Erythroblast (primary cell): Measurements from ENCODE around the gene ELOVL1.

ENCODE experiments used
- DNase-seq, 2 experiments: peaks; one replicate each; lab custom pipeline; 2025; lab: John Stamatoyannopoulos, UW
- GATA1 ChIP-seq: IDR thresholded peaks from 2 replicates; pipeline ENCODE4 v1.6.1; 2011; ENCODE audit warnings: low read depth, mild to moderate bottlenecking, control low read depth, low read length, moderate library complexity
- POLR2A ChIP-seq: IDR thresholded peaks from 2 replicates; pipeline ENCODE4 v1.6.1; 2011; ENCODE audit warnings: mild to moderate bottlenecking, low read length

Gene ELOVL1

DNA sequence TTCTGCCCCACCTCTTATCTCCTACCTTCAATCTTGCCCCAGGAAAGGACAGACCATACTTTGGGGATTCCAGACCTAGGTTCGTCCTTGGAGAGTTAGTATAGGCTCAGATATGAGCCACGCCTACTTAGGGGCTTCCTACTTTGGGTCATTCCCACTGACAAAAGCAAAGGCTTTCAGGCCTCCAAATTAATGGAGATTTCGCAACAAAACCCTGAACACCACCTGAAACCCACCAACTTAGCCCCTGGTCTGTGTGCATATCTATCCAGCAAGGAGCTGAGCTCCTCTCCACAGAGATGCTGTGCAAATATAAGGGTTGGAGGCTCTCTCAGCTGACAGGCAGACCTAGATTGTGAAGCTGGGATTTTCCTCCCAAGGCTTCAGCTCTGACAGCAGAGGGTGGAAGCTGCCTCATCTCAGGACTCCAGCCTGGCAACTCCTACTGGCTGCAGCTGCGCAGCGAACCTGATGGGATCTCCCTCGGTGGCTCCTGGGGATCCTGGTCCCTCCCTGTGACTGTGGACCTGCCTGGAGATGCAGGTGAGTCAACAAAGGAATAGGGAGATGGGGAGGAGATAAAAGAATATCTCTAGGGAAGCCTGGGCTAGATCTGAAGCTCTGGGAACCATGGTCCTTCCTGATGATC lies 28.1 kb downstream of the ELOVL1 start:
- no peak for TF ChIP-seq POLR2A
- TF ChIP-seq GATA1, result no peak
- no peak for DNase-seq

GRCh38 chr1:43338001-43338400 lies 29.8 kb downstream of the ELOVL1 start:
- TF ChIP-seq GATA1 (no peak), POLR2A (no peak)
- DNase-seq, result no peak

GRCh38 chr1:43337588-43337987 lies 30.2 kb downstream of the ELOVL1 start, which contains the start of gene MPL:
MPL (plus strand) TSS chr1:43337818; CDS start chr1:43337849, 31 bp downstream.
- DNase-seq, result no peak
- TF ChIP-seq POLR2A (no peak), GATA1 (no peak)

DNA sequence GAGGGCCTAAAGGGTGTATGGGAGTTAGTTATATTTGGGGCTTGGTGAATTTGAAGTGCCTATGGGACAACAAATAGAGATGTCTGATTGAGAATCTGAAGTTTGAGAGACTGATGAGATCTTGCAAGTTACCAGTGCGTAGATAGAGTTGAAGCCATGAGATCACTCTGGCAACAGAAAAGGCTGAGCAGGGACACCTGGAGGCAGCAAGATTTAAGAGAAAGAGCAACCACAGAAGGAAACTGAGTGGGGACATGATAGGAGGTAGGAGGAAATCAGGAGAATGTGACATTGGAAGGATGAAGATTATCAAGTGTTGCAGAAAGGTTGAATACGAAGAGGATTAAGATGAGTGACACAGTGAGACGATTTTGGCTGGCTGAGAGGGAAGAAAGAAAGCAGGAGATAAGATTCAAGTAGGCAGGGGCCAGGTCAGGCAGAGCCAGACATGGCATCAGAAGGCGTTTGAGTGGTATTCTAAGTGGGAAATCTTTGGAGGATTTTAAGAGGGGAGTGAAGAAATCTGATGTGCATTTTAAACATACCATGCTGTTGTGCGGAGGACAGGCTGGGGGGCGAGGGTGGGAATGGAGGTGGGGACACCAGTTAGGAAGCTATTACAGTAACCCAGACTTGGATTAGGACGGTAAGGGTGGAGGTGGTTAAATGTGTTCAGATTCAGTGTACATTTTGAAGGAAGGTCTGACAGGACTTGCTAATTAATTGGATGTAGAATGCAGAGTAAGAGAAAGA lies 33.2 kb downstream of the ELOVL1 start:
- TF ChIP-seq GATA1, result no peak
- TF ChIP-seq POLR2A, result no peak
- DNase-seq, result no peak

DNA sequence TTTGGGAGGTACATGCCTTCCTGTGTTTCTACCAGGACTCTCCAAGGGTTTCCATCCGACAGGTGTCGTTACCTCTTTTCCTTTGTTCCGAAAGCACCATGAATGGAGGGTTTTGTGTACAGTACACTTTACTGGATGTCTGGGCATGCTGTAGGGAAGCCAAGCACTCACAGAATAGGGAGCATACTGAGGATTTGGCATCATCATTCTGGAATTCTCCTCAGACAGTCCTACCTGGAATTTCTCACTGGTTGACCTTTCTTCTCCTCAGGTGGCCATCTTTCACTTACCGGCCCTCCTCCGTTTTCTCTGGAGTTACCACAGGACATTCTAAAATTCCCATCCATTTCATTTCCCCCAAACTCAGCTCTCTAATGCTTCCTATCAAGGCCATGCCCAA lies 36.1 kb downstream of the ELOVL1 start:
- TF ChIP-seq GATA1, result no peak
- no peak for TF ChIP-seq POLR2A
- no peak for DNase-seq

- DNase-seq, result peak; percentile 84
- no peak for TF ChIP-seq GATA1
Observed at GRCh38 chr1:43329995-43330751, 37.6 kb downstream of the ELOVL1 start.

- TF ChIP-seq GATA1 (no peak), POLR2A (no peak)
- no peak for DNase-seq
Observed at GRCh38 chr1:43327549-43328292, 40.1 kb downstream of the ELOVL1 start.

DNA sequence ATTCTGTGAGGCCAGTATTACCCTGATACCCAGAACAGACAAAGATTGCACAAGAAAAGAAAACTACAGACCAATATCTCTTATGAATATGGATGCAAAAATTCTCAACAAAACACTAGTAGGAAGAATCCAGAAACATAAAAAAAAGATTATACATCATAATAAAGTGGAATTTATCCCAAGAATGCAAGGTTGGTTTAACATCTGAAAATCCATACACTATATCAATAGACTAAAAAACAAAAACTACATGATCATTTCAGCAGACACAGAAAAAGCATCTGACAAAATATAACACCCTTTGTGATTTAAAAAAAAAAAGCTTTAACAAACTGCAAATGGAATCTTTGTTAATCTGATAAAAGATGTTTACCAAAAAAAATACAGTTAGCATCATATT lies 42.4 kb downstream of the ELOVL1 start:
- no peak for TF ChIP-seq POLR2A
- DNase-seq, result no peak

DNA sequence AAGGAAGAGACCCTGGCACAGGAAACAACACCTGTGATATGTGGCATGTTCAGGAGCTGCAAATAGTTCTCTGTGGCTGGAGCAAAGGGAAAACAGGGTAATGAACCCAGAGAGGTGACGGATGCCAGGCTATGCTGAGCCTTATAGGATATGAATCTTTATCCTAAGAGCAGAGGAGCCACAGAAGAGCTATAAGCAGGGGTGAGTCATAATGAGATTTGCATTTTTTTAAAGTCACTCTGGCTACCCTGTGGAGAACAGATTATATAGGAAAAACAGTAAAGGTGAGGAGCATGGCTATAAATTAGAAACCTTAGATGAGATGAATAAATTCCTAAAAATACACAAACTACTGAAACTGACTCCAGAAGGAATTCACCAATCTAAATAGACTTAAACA lies 43.0 kb downstream of the ELOVL1 start:
- DNase-seq, result no peak
- TF ChIP-seq POLR2A (no peak), GATA1 (no peak)

- no peak for TF ChIP-seq GATA1
- TF ChIP-seq POLR2A, result no peak
- DNase-seq, result no peak
Observed at GRCh38 chr1:43322506-43322905, 45.3 kb downstream of the ELOVL1 start.

- DNase-seq, result peak in 1 of 2 experiments; percentile 29
- TF ChIP-seq GATA1 (no peak), POLR2A (no peak)
Observed at GRCh38 chr1:43321331-43321891, 46.4 kb downstream of the ELOVL1 start.

DNA sequence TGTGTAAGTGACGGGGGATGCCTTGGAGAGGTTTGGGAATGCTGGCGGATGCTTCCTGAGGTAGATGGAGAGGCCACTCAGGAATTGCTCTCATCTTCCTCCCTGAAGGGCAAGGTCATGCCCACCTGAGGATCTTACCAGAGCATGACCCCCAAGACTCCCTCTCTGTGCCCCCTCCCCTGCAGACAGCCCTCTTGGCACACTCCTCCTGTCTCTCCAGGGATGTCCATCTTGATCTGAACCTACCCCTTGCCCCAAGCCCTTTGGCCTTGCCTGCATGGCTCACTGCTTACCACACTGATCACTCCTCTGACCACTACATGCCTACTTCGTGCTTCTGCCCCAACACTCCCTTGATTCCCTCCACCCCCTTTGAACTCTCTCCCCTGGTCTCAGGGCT lies 48.0 kb downstream of the ELOVL1 start:
- no peak for DNase-seq
- TF ChIP-seq POLR2A (no peak), GATA1 (no peak)

DNA sequence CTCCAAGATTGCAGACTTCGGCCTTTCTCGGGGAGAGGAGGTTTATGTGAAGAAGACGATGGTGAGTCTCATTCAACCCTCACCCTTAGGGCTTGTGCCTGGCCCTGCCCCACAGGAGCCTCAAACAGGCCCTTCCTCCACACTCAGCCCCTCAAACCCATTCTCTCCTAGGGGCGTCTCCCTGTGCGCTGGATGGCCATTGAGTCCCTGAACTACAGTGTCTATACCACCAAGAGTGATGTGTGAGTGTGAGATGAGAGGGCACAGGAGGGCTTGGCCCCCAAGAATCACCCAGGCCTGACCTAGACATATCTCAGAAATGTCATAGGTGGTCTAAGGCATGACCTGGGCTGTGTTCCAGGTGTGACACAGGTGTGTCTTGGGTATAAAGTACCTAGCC lies 48.5 kb downstream of the ELOVL1 start:
- TF ChIP-seq POLR2A, result no peak
- no peak for DNase-seq
